ENCODE data around the gene PPM1H. TPM values are rescaled to one million over a fixed set of nuclear protein-coding genes. Genes with fewer than 3 reads are reported as not detected.

The PPM1H gene
- total RNA-seq, 1 donor from 2014 or later, result 4.0 TPM

DNA sequence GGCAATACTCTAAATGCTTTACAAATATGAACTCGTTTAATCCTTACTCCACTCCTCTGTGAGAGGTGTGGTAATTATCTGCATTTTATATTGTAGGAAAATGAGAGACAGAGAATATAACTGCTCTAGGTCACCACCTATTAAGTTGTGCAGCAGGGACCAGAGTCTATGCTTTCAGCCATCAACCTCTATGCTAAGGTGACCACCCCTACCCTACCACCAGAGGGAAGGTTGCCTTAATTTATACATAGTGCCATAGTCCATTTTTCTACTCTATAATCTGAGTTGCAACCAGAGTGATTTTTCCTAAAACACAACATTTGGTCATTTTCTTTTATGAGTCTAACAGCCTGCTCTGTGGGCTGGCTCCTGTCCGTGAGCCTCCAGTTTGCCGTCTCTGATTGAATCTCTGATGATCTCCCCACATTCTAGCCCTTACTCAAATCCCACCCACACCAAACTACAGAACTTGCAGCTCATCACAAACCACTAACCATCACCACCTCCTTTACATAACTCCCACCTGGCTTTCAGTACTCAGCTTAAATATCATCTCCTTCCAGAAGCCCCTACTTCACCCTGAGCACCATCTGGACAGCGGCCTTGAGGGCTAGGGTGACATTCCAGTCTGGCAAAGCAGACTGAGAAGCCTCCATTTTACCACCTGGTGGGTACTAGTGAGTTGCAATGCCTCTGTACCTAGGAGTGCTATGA, 126.6 kb downstream of the PPM1H start:
- no peak for DNase-seq (ENCODE audit: low spot score)
- intact Hi-C loops (cut with DNase I), result no loop called here

DNA sequence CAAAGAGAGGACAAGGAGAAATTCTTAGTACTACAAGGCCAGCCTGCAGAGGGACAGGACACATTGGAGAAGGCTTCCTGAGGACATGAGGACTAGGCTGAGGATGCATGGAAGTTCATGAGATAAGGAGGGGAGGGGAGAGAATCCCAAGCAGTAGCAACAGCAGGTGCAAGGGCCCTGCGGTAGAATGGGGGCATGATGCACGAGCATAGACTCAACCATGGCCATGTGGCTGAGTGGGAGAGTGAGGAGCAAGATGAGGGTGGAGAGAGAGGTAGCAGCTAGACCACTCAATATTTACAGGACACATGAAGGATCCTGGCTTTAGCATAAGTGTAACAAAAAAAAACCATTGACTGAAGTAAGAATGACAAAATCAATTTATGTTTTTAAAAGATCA, 128.1 kb downstream of the PPM1H start:
- DNase-seq (ENCODE audit: low spot score), result no peak
- intact Hi-C loops (cut with DNase I), result no loop called here

DNA sequence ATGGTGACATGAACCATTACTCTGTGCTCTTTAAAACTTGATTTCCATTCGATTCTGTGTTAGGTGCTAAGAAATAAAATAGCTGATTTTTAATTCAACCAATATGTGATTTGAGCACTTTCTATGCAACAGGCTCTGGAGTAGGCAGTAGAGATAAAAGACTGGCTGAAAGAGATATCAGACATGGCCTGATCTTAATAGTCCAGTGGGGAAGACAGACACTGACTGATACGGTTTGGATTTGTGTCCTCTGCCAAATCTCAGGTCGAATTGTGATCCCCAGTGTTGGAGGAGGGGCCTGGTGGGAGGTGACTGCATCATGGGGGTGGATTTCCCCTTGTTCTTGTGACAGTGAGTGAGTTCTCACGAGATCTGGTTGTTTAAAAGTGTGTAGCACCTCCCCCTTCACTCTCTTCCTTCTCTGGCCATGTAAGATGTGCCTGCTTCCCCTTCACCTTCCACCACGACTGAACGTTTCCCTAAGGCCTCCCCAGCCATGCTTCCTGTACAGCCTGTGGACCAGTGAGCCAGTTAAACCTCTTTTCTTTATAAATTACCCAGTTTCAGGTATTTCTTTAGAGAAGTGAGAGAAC, 128.6 kb downstream of the PPM1H start:
- no peak for DNase-seq (ENCODE audit: low spot score)
- intact Hi-C loops (cut with DNase I), result no loop called here

DNA sequence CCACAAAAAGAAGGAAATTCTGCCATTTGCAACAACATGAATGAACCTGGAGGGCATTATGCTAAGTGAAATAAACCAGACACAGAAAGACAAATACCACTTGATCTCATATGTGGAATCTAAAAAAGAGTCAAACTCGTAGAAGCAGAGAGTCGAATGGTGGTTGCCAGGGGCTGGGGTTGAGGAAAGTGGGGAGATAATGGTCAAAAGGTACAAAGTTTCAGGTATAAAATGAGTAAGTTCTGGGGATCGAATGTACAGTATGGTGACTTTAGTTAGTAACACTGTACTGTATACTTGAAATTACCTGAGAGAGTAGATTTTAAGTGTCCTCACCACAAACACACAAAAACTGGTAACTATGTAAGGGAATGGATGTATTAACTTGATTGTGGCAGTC, 129.4 kb downstream of the PPM1H start:
- intact Hi-C loops (cut with DNase I), result no loop called here
- no peak for DNase-seq (ENCODE audit: low spot score)

DNA sequence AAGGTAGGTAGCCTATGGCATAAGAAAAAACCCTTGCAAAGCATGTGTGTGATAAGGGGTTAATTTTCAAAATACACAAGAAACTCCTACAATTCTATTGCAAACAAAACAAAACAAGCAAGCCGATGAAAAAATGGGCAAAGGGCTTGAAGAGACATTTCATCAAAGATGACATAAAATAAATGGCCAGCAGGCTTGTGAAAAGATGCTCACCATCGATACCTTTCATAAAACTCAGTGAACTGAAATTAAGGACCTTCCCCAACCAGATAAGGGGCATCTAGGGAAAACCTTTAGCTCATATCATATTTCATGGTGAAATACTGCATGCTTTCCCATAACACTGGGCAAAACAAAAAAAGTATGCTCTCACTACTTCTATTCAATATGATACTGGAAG, 131.2 kb downstream of the PPM1H start:
- intact Hi-C loops (cut with DNase I), result no loop called here

DNA sequence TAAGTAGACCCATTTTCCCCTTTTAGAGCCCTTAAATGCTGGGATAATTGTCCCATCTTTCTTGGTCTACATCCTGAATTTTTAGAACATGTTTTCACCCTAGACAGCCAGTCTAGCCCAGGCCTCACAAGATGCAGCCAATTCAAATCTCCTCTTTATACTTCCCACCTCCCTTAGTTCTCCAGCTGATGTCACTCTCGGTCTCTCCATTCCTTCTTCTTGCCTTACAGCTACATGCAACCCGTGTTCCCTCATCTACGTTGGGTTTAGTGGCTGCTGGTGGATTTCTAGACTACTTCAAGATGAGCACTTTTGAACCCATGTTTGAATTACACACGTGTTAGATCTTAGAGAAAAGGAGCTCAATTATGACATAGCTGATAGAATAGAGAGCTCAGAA, 132.0 kb downstream of the PPM1H start:
- intact Hi-C loops (cut with DNase I), result no loop called here
- no peak for DNase-seq (ENCODE audit: low spot score)

More for the DNA sequence above, 131.2 kb downstream of the PPM1H start:
- no peak for DNase-seq (ENCODE audit: low spot score)

DNA sequence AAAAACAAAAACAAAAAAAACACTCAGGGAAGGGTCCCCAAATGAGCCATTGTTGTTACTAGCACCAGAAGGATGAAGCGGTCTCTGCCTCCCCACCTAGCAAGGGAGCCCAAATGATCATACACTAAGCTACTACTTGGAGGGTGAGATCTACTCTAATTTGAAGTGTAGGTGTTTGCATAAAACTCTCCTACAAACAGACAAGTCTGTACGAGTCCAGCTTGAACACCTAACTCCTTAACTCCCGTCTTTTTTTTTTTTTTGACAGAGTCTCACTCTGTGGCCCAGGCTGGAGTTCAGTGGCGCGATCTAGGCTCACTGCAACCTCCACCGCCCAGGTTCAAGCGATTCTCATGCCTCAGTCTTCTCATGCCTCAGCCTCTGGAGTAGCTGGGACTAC, 132.6 kb downstream of the PPM1H start:
- DNase-seq (ENCODE audit: low spot score), result no peak
- intact Hi-C loops (cut with DNase I), result no loop called here

DNA sequence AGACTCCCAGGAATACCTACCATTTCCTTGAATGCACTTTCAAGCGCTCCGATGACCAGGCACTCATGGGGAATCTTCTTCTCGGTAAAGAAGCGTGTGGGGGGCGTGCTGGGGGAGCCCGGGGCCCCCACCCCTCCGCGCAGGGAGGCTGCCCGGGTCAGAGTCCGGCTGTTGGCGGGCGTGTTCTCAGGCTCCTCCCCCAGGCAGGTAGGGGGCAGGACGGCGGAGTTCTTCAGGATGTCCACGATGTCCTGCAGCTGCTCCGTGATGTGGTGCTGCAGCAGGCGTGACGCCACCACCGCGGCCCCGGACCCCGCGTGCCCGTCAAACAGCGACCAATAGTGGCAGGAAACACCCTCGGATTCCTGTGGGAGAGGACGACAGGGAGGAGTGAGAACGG, 133.2 kb downstream of the PPM1H start:
- intact Hi-C loops (cut with DNase I), result no loop called here
- no peak for DNase-seq (ENCODE audit: low spot score)

DNA sequence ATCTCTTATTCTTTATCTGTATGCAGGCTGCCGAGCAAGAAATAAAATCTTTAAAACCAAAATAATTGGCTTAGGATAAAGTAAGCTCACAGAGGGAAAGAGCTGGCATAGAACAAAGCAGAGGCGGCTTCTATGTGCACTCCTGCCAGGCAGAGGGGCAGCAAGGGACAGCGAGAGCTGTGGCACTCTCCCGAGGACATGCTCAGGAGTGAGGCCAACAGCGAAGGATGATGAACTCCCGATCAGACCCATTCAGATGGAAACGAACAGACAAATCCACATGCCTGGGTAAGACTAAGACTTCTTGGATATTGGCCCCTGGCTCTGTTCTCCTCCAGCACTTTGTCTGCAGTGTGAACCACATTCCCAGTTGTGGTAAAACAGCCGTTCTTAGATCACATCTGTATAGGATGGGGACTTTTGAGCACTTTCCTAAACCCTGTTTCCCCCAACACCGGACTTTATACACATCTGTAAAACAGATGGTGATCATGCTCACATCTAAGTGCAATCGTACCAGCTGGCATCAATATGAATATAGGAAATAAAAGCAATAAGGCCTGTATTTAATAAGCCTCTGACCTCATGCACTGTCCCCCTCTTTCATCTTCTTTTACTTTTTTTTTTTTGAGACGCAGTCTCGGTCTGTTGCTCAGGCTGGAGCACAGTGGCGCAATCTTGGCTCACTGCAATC, 134.1 kb downstream of the PPM1H start:
- intact Hi-C loops (cut with DNase I), result no loop called here

DNA sequence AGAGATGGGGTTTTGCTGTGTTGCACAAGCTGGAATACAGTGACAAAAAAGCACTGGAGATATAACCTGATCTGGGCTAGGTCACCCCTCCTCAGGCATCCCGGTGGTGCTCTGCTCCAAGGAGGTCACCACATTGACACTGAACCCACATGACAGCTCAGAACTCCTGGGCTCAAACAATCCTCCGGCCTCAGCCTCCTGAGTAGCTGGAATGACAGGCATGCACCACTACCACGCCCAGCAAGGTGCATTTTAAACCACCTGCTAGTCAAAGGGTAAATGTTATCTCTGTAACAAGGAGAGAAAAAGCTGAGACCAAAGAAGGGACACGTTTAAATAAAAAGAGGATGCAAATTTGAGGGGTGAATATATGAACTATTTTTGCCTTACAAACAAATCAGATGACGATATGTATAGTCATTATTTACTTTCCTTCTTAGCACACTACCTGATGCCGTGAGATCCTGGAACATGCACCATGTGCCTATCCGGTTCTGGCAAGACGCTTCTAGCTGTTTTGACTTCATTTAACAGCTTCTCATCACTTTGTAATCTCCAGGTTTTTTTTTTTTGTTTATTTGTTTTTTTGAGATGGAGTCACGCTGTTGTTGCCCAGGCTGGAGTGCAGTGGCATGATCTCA, 135.1 kb downstream of the PPM1H start:
- intact Hi-C loops (cut with DNase I), result loop anchor here (1.0 to 5.0 kb wide), 2 partner anchors 218 to 363 kb away; no protein-coding TSS in a partner anchor
- DNase-seq (ENCODE audit: low spot score), result no peak

More for the DNA sequence above, 134.1 kb downstream of the PPM1H start:
- no peak for DNase-seq (ENCODE audit: low spot score)

DNA sequence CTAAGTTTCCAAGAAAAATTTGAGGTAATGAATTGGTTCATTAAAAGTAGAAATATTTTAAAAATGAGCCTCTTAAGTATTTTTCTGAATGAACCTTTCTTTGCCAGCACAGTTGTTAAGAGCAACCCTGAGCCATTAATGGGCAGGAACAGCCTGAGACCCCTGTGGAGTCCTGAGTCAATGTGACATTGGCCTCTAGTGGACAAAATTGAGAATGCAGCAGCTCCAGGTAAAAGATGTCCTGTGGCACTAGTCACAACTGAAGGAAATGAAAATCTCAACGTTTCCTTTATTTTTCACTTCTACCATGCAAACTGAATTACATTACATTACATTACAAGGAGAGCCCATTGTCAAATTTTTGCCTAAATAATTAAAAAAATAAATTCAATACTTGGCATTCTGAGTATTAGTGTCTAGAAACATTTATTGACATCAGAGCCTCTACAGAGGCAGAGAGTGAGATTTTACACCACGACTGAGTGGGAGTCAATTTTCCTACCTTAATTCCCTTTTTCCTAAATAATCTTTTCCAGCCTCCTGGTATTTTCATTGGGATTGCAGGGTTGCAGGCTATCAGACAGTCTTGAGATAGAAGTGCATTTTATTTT, 135.7 kb downstream of the PPM1H start:
- intact Hi-C loops (cut with DNase I), result loop anchor here (1.0 to 5.0 kb wide), 2 partner anchors 217 to 362 kb away; no protein-coding TSS in a partner anchor
- DNase-seq (ENCODE audit: low spot score), result no peak

DNA sequence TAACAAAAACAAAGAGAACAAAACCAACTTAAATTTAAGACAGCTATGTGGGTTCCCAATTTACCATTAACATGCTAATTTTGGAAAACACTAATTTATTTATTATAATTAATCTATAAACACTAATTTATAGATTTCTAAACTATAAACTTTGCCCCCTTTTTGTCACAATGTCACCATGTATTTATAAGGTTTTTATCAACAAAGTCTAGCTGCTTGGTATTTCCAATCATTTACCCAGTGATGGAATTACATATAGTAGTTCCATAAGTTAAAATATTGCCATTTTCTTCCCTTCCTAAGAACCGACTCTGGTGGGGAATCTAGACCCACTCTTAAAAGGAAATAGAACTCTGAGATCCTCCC, 140.7 kb downstream of the PPM1H start:
- no peak for DNase-seq (ENCODE audit: low spot score)
- intact Hi-C loops (cut with DNase I), result loop anchor here (2.0 to 5.0 kb wide), 2 partner anchors 92 to 191 kb away; no protein-coding TSS in a partner anchor

DNA sequence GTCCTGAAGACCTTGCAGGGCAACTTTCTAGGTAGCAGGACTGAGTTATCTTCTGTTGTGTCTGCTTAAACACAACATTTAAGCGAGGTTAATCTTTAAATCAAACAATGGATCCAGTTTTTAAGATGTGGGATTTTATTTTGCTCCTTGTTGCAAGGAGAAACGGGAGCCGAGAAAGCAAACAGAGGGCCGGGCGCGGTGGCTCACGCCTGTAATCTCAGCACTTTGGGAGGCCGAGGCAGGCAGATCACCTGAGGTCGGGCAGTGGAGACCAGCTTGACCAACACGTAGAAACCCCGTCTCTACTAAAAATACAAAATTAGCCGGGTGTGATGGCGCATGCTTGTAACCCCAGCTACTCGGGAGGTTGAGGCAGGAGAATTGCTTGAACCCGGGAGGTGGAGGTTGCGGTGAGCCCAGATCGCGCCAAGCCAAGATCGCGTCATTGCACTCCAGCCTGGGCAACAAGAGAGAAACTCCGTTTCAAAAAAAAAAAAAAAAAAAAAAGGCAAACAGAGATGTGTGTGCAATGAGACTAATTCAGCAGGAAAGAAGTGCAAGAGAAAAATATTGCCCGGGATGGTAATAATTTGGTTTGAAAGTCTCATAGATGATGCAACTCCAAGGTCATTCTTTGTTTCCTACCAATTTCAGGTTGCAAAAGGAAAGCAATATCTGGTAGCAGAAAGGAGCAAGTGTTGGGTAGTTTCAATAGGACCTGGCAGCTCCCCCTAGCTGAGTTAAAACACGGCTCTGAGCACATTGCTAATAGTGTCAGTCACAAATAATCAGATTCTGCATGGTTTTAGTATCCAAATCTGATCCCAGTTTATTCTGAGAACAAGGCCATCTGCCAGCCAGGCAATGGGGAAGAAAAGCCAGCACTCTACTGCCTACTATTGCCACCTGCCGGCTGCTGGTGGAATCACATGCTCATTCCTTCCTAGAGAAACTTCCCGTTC, 141.4 kb downstream of the PPM1H start:
- peak; percentile 92 for DNase-seq (ENCODE audit: low spot score)
- intact Hi-C loops (cut with DNase I), result loop anchor here (2.0 to 5.0 kb wide), 2 partner anchors 91 to 191 kb away; no protein-coding TSS in a partner anchor

DNA sequence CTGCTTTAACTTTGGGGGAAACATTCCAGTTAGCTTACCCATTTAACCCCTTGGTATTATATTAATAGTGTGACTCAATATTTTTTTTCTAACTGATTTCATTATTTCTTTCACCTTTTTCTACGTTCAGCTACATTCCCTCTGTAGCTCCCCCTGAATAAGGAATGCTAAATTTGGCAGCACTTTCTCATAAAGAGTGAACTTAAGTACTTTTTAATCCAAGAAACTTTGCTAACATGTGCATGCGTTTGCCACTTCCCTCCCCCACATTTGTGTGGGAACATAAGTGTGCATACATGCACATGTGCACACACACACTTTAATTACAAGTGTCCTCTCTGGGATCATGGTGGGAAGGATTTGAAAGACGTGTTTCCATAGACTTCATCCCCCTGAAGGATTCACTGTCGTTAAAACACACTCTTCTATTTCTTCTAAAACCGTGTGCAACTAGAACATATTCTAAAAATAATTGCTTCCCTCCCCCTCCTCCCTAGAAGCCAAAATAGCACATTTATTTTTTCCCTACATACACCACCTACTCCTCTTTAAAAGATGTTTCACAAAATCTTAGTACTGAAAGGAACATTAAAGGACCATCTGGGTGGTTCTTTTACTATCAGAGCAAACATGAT, 142.6 kb downstream of the PPM1H start:
- no peak for DNase-seq (ENCODE audit: low spot score)
- intact Hi-C loops (cut with DNase I), result loop anchor here (5.0 kb wide), 1 partner anchor 90 kb away; no protein-coding TSS in a partner anchor

DNA sequence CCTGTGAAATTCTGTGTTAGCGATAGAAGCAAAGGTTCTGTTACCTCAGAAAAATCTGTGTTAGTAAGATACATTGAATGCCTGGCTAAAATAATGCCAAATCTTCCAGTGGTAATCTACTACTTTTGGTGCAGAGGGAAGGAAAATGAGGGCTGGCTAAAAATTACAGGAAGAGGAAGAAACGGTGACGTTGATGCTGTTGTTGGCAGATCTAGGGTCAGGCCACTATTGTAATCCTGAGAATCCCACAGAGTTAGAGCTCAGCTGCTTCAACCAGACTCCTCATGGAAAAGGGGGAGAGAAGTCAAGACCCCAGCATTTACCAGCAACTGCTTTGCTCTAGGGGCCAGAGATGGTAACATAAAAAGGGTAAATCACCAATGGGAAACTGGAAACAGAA, 145.1 kb downstream of the PPM1H start:
- intact Hi-C loops (cut with DNase I), result loop anchor here (5.0 kb wide), 1 partner anchor 88 kb away; no protein-coding TSS in a partner anchor

DNA sequence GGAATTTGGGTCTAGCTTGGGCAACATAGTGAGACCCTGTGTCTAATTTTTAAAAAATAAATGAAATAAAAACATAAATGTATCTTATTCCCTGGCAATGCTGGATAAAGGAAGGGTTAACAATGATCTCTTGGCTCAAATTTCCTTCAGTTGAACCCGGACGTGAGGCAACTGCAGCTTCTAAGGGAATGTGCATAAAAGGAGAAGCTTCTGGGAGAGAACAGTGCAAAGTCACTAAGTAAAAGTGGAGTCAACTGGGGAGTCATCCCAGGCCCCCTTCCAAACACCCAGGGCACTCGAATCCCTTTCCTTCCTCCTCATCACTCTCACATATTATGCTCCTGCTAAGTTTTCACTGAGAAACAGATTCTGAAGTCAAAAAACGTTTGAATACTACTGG, 147.3 kb downstream of the PPM1H start:
- no peak for DNase-seq (ENCODE audit: low spot score)
- intact Hi-C loops (cut with DNase I), result no loop called here

More for the DNA sequence above, 145.1 kb downstream of the PPM1H start:
- DNase-seq (ENCODE audit: low spot score), result no peak

DNA sequence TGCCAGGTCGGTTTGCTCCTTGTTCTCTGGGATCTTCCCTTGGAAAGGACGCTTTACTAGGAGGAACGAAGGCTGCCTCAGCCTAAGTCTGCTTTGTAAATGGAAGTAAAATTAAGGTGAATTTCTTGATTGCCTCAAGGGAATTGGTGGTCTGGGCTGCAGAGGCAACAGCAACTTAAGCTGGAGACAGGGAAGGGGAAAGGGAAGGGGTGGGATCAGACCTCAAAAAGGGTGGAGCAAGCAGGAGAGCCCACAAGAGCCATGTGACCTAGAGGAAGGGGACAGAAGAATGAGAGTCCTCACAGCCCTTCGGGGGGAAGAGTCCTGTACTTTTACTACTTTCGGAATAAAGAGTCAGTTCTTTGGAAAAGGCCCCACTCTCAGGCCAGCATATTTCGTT, 147.9 kb downstream of the PPM1H start:
- intact Hi-C loops (cut with DNase I), result no loop called here
- DNase-seq (ENCODE audit: low spot score), result no peak

DNA sequence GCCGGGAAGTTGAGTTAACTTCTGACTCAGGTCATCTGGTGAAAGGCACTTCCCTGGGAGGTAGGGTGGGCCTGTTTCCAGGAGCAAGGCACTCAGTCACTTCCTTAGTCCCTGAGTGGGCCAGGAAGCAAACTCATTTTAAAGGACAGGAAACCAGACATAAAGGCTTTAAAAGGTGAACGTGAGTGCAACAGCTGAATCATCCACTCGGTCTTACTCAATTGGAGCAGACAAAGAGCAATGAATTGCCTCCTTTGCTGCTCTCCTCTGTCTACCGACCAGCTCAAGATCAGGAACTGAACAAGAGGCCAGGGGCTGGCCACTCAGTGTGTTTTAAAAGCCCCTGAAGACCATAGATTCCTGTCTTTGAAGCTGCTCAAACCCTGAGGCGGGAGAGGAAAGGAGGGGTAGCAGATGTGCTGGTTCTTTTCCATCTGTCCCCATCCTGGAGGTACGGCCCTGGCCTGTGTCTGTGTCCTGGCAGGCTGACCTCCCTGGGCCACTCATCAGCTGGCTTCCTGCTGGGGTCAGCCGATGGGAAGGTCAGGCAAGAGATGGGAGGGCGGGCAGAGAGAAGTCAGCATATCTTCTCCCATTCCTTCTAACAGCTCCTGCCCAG, 148.9 kb downstream of the PPM1H start:
- no peak for DNase-seq (ENCODE audit: low spot score)
- intact Hi-C loops (cut with DNase I), result no loop called here

All from cardiac septum (tissue), 1 donor.